ENCODE results near the gene ALPK1. TPM values are rescaled to one million over a fixed set of nuclear protein-coding genes. Genes with fewer than 3 reads are reported as not detected.
"Not testable (repeated sequence)": the region's sequence is repeated elsewhere in the genome, so short reads cannot be mapped to it uniquely, and the experiment has no call there.

Gene ALPK1
- total RNA-seq, 2 donors from 2014 or later = 12.1 to 13.7 TPM

DNA sequence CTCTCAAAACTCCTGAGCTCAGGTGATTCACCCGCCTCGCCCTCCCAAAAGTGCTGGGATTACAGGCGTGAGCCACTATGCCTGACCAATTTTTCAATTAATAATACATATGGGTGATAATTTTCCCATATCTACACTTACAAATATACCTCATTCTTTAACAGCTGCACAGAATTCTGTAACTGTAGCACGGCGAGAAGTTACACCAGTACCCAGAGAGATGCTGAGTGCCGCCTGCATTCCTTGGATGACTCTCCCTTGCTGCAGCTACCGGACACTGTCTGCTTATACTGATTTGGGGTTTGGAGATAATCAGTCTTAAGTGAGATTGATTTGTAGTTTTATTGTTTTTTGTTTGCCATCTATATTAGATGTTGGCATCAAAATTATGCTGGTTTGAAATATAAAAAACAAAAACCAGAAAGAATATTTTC lies 17.3 kb upstream of the ALPK1 start:
- Histone ChIP-seq H3K27ac (no peak overlapping the region), H3K36me3 (no peaks in the 10 kb centered on the region), H3K27me3 (replicated peaks; ENCODE audit: insufficient read depth) (no peaks in the 10 kb centered on the region), H3K4me1 (replicated peaks) (no peaks in the 10 kb centered on the region), H3K4me3 (no peak overlapping the region), H3K9me3 (no peaks in the 10 kb centered on the region)
- TF ChIP-seq, protein P1, sequence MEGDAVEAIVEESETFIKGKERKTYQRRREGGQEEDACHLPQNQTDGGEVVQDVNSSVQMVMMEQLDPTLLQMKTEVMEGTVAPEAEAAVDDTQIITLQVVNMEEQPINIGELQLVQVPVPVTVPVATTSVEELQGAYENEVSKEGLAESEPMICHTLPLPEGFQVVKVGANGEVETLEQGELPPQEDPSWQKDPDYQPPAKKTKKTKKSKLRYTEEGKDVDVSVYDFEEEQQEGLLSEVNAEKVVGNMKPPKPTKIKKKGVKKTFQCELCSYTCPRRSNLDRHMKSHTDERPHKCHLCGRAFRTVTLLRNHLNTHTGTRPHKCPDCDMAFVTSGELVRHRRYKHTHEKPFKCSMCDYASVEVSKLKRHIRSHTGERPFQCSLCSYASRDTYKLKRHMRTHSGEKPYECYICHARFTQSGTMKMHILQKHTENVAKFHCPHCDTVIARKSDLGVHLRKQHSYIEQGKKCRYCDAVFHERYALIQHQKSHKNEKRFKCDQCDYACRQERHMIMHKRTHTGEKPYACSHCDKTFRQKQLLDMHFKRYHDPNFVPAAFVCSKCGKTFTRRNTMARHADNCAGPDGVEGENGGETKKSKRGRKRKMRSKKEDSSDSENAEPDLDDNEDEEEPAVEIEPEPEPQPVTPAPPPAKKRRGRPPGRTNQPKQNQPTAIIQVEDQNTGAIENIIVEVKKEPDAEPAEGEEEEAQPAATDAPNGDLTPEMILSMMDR (IDR thresholded peaks at IDR 0.05) = no peak
- no peak for TF ChIP-seq POLR2A (IDR thresholded peaks at IDR 0.05)
- no peak for TF ChIP-seq POLR2AphosphoS5 (IDR thresholded peaks at IDR 0.05)
- intact Hi-C loops (cut with DNase I) = no loop called here
- 94% methylated on average over 7 of the region's 7 CpGs for WGBS
- no peak for DNase-seq (ENCODE audit: low spot score)

DNA sequence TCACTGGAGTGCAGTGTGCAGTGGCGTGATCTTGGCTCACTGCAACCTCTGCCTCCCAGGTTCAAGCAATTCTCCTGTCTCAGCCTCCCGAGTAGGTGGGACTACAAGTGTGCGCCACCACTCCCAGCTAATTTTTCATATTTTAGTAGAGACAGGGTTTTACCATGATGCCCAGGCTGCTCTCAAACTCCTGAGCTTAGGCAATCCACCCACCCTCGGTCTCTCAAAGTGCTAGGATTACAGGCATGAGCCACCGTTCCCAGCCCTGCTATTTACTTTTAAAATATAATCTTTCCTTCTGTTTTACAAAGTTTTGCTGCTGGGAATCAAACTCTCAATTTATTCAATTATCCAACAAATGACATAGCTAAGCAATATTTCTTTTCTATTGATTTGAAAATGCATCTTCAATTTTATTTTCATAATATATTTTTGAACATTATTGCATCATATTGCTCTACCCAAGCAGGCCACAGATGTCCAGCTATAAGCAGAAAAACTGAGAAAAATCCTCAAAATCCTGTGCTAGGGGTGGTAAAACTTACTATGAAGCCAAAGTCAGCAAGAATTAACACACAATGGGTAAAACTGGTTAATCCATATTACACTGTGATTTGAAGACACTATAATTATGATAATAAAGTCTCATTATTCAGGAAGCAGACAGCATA lies 16.6 kb upstream of the ALPK1 start:
- H3K4me1 ChIP-seq (replicated peaks) = no peaks in the 10 kb centered on the region
- intact Hi-C loops (cut with DNase I) = no loop called here
- TF ChIP-seq, protein P1 (IDR thresholded peaks at IDR 0.05) = no peak
- TF ChIP-seq POLR2AphosphoS5 (IDR thresholded peaks at IDR 0.05) = no peak
- TF ChIP-seq POLR2A (IDR thresholded peaks at IDR 0.05) = no peak
- no peak overlapping the region for H3K4me3 ChIP-seq
- no peaks in the 10 kb centered on the region for H3K27me3 ChIP-seq (replicated peaks; ENCODE audit: insufficient read depth)
- DNase-seq (ENCODE audit: low spot score) = no peak
- H3K27ac ChIP-seq = no peak overlapping the region
- 76% methylated on average over 5 of the region's 5 CpGs for WGBS
- no peaks in the 10 kb centered on the region for H3K9me3 ChIP-seq
- H3K36me3 ChIP-seq = no peaks in the 10 kb centered on the region

DNA sequence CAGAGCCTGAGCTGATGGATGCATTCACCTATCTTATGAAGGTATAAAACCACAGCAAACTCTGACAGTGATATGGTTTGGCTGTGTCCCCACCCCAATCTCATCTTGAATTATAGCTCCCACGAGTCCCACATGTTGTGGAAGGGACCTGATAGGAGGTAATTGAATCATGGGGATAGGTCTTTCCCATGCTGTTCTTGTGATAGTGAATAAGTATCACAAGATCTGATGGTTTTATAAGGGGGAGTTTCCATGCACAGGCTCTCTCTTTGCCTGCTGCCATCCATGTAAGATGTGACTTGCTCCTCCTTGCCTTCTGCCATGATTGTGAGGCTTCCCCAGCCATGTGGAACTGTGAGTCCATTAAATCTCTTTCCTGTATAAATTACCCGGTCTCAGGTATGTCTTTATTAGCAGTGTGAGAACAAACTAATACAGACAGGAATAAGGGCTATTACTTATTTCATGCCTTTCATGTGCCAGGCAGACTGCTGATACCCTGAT lies 15.2 kb upstream of the ALPK1 start:
- H3K9me3 ChIP-seq; H3K36me3 ChIP-seq; H3K27me3 ChIP-seq (replicated peaks; ENCODE audit: insufficient read depth); DNase-seq (ENCODE audit: low spot score); H3K27ac ChIP-seq; intact Hi-C loops (cut with DNase I); H3K4me3 ChIP-seq; H3K4me1 ChIP-seq (replicated peaks): not testable (repeated sequence)
- 85% methylated on average over 2 of the region's 2 CpGs for WGBS

GRCh38 chr4:112282860-112283667 lies 14.1 kb upstream of the ALPK1 start:
- DNase-seq (ENCODE audit: low spot score) = no peak
- TF ChIP-seq, protein P1 (IDR thresholded peaks at IDR 0.05) = no peak
- no peak for TF ChIP-seq POLR2AphosphoS5 (IDR thresholded peaks at IDR 0.05)
- H3K4me1 ChIP-seq (replicated peaks) = no peaks in the 10 kb centered on the region
- H3K27me3 ChIP-seq (replicated peaks; ENCODE audit: insufficient read depth) = no peaks in the 10 kb centered on the region
- 80% methylated on average over 4 of the region's 4 CpGs for WGBS
- intact Hi-C loops (cut with DNase I) = no loop called here
- no peak overlapping the region for H3K4me3 ChIP-seq
- H3K36me3 ChIP-seq = no peaks in the 10 kb centered on the region
- no peaks in the 10 kb centered on the region for H3K9me3 ChIP-seq
- H3K27ac ChIP-seq = no peak overlapping the region

- no peaks in the 10 kb centered on the region for H3K4me1 ChIP-seq (replicated peaks)
- intact Hi-C loops (cut with DNase I) = no loop called here
- WGBS = 17% methylated on average over 6 of the region's 6 CpGs
- H3K27me3 ChIP-seq (replicated peaks; ENCODE audit: insufficient read depth) = no peaks in the 10 kb centered on the region
- H3K36me3 ChIP-seq = no peaks in the 10 kb centered on the region
- TF ChIP-seq, protein P1 (IDR thresholded peaks at IDR 0.05) = no peak
- TF ChIP-seq POLR2AphosphoS5 (IDR thresholded peaks at IDR 0.05) (no peak), POLR2A (IDR thresholded peaks at IDR 0.05) (no peak)
- peak overlapping the region; percentile 74 to 80 for H3K4me3 ChIP-seq
- H3K27ac ChIP-seq = peak overlapping the region; percentile 76 to 90
- H3K9me3 ChIP-seq = no peaks in the 10 kb centered on the region
- DNase-seq (ENCODE audit: low spot score) = no peak
Measured at GRCh38 chr4:112284166-112284565, 13.0 kb upstream of the ALPK1 start.

Measured in prostate gland (tissue), 2 donors.